ENCODE measurements around the gene MAP4K4. TPM values are rescaled to one million over a fixed set of nuclear protein-coding genes. Genes with fewer than 3 reads are reported as not detected.

Gene MAP4K4
- total RNA-seq, 1 experiment from 2014 or later: 132 TPM

GRCh38 chr2:101742547-101742946 is 45.0 kb downstream of the MAP4K4 start:
- Histone ChIP-seq H4K8ac (replicated peaks; ENCODE audit: insufficient read length, low read depth, low read length) (no peak overlapping the region), H3K23me2 (ENCODE audit: insufficient read length, low read depth, low read length, poor library complexity, severe bottlenecking) (no peaks in the 10 kb centered on the region), H2AK5ac (ENCODE audit: insufficient read length, low read length) (no peak overlapping the region), H2BK5ac (ENCODE audit: insufficient read length, low read length) (no peak overlapping the region), H3K9me3 (ENCODE audit: control insufficient read depth, low read depth, low read length) (no peaks in the 10 kb centered on the region), H3K23ac (ENCODE audit: insufficient read length, low read depth, low read length) (no peak overlapping the region), H3K18ac (ENCODE audit: insufficient read length, low read depth, low read length) (no peak overlapping the region), H2BK120ac (ENCODE audit: low read depth, low read length, poor library complexity, severe bottlenecking) (no peak overlapping the region), H3K27me3 (ENCODE audit: insufficient read depth, low read length) (no peaks in the 10 kb centered on the region), H3K4ac (ENCODE audit: low read depth, low read length) (no peak overlapping the region), H3K4me1 (ENCODE audit: insufficient read depth, low read length) (peaks cover 6% of the 10 kb centered on the region; the same call in 1 of the 2 replicates), H4K5ac (ENCODE audit: insufficient read length, low read depth, low read length) (no peak overlapping the region), H4K20me1 (ENCODE audit: control insufficient read depth, insufficient read depth, insufficient read length) (no peaks in the 10 kb centered on the region), H3K14ac (ENCODE audit: insufficient read depth, low read length) (no peak overlapping the region), H2BK12ac (ENCODE audit: insufficient read length, low read depth, low read length) (no peak overlapping the region), H3K79me2 (ENCODE audit: insufficient read depth, low read length) (peaks cover 36% of the 10 kb centered on the region), H3K56ac (ENCODE audit: insufficient read length, low read depth, low read length) (no peak overlapping the region), H3K79me1 (ENCODE audit: insufficient read depth, low read depth, low read length, poor library complexity, severe bottlenecking) (peaks cover 3% of the 10 kb centered on the region), H3K9ac (ENCODE audit: extremely low read depth, insufficient read length, low read length) (no peak overlapping the region), H4K91ac (ENCODE audit: insufficient read length, low read depth, low read length) (no peak overlapping the region), H3K4me2 (ENCODE audit: insufficient read depth, insufficient read length, low read length) (no peak overlapping the region), H3K27ac (ENCODE audit: insufficient read length, low read depth, low read length) (peak overlapping the region; percentile 38), H2BK20ac (ENCODE audit: low read depth, low read length, poor library complexity, severe bottlenecking) (no peak overlapping the region), H3T11ph (ENCODE audit: low read length) (no peak overlapping the region), H2AFZ (ENCODE audit: low read length) (no peak overlapping the region), H2BK15ac (ENCODE audit: low read depth, low read length) (no peak overlapping the region)
- H3K9me3 Mint-ChIP-seq: no peaks in the 10 kb centered on the region
- H3K27ac Mint-ChIP-seq: peak overlapping the region; percentile 83 to 97 (median 96)
- WGBS (ENCODE audit: extremely low coverage, insufficient read length, low lambda C conversion rate): no CpG with 5 or more reads among the region's 1 CpG
- DNase-seq: no peak
- peak overlapping the region in 1 of 2 experiments; percentile 15; a peak in 1 of 5 replicates for H3K4me3 Mint-ChIP-seq
- H3K4me1 Mint-ChIP-seq: peaks cover 76 to 81% of the 10 kb centered on the region in 2 experiments
- TF ChIP-seq CTCF (conservative IDR thresholded peaks at IDR 0.05): no peak
- H3K36me3 Mint-ChIP-seq (ENCODE audit: insufficient read depth in 1 of 3, low read depth in 3 of 3): peaks cover 0 to 9% (median 0%) of the 10 kb centered on the region in 3 experiments; a peak in 2 of 7 replicates
- H3K27me3 Mint-ChIP-seq (ENCODE audit: low read depth): no peaks in the 10 kb centered on the region

All from H9 (cell line).